GM18507 (cell line): ENCODE results near the gene GPR151.
"Not testable (repeated sequence)": the region's sequence is repeated elsewhere in the genome, so short reads cannot be mapped to it uniquely, and the experiment has no call there.

ENCODE experiments used
- DNase-seq: peaks from one replicate; pipeline ENCODE4 v3.0.0; 2011; ENCODE audit warnings: low read depth; ENCODE audit not compliant: insufficient read length; ENCODE audit errors: extremely low spot score
- FAIRE-seq: peaks from 2 replicates; lab custom pipeline; 2011; peaks lifted over from hg19 to GRCh38; lab: Jason Lieb, UNC

Gene GPR151

DNA sequence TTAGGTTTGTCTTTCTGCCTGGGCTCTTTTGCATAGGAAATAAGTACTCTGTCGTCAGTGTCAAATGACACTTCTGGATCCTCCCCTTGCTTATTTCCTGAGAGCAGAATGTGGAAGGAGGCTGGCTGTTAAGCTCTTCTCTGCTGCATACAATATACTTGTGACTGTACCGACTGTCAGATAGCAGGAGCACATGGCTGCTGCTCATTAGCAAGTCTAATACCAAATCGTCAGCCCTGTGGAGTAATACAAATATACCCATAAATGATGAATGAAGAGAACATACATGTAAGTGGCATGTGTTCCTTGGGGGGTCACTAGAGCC, at the start of gene GPR151:
GPR151 (minus strand) TSS at position 40 of the 325 bp plus-strand sequence. CDS start 77 bp downstream, outside the sequence.
- DNase-seq (no peak), FAIRE-seq (no peak)

- FAIRE-seq (no peak), DNase-seq (no peak)
These were observed 48.2 kb upstream of the GPR151 start for GRCh38 chr5:146564007-146564762.

GRCh38 chr5:146562461-146562860, 46.5 kb upstream of the GPR151 start:
- no peak for DNase-seq

GRCh38 chr5:146561711-146562110, 45.7 kb upstream of the GPR151 start:
- no peak for FAIRE-seq
- DNase-seq = no peak

More at GRCh38 chr5:146562461-146562860, 46.5 kb upstream of the GPR151 start:
- no peak for FAIRE-seq

- FAIRE-seq (no peak), DNase-seq (no peak)
These were observed 44.3 kb upstream of the GPR151 start for GRCh38 chr5:146560205-146560812.

- not testable (repeated sequence) for FAIRE-seq, DNase-seq
These were observed 40.9 kb upstream of the GPR151 start for GRCh38 chr5:146556884-146557283.

DNA sequence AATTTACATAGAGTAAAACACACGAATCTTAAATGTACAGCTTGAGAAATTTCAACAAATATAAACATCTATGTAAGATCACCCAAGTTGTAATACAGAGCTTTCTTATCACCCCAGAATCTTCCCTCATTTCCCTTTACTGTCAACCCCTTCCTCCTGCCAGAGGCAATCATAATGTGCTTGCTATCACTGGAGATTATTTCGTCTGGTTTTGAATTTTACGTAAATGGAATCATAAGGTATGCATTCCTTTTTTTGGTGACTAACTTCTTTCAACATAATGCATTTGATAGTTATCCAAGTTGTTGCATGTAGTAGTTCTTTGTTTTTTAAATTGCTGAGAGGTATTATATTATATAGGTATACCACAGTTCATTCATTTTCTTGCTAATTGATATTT, 37.5 kb upstream of the GPR151 start:
- no peak for FAIRE-seq
- DNase-seq = no peak

GRCh38 chr5:146549615-146550014, 33.6 kb upstream of the GPR151 start:
- no peak for FAIRE-seq
- no peak for DNase-seq

DNA sequence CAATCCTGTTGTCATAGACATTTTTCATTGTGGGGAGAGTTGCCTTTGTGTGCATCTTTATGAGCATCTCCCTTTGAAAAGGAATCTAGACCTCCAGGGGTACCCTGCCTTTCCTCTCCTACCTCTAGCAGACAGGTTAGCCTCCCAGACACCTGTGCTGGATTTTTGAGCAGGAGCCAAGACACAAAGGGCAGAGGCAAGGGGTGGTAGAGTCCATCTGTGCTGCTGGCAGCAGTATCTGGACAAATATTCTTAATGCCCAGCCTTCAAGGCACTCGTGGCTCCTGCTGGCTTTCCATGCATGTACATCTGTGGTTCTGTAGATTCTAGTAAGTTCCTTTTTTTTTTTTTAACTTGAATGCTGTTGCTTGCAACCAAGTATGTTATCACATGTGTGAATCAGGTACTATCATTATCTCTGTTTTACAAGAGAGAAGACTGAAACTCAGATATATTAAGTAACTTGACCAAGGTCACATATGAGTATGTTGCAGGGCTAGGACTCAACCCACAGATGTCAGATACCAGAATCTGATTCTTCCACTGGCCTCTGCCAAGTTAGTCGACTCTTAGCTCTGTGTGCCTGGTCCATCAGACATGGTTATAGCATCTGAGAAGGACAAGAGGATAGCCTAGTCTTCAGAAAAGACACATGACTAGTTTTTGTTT, 32.9 kb upstream of the GPR151 start:
- no peak for FAIRE-seq
- no peak for DNase-seq

GRCh38 chr5:146544232-146544631, 28.2 kb upstream of the GPR151 start:
- DNase-seq = no peak

GRCh38 chr5:146541958-146542849, 26.2 kb upstream of the GPR151 start:
- FAIRE-seq (peak; percentile 74), DNase-seq (peak; percentile 33)

More at GRCh38 chr5:146544232-146544631, 28.2 kb upstream of the GPR151 start:
- no peak for FAIRE-seq

GRCh38 chr5:146540414-146540813, 24.4 kb upstream of the GPR151 start:
- DNase-seq (no peak), FAIRE-seq (no peak)

GRCh38 chr5:146539973-146540372, 24.0 kb upstream of the GPR151 start:
- FAIRE-seq = no peak
- no peak for DNase-seq

GRCh38 chr5:146538432-146538831, 22.4 kb upstream of the GPR151 start:
- DNase-seq (no peak), FAIRE-seq (no peak)

GRCh38 chr5:146533882-146534281, 17.9 kb upstream of the GPR151 start:
- FAIRE-seq = no peak
- no peak for DNase-seq

DNA sequence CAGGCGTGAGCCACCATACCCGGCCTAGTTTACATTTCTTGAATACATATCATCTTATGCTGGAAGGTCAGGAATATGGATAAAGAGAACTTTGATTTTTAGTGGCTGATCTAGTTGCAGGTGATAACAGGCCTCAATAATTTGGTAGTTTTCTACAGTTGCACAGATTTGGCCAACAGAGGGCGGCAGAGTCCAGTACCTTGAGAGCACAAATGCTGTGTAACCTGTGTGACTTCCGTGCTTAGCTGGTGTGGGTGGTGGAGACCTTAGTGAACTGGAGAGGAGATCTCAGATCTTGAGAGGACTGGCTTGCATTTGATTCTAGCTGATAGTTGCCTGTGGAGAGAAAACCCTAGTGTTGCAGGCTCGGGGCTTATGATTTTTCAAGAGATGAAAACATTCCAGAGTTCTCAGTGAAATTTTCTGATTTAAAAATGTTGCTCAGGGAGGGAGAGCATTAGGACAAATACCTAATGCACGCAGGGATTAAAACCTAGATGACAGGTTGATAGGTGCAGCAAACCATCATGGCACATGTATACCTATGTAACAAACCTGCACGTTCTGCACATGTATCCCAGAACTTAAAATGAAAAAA, 17.4 kb upstream of the GPR151 start:
- DNase-seq = peak; percentile 46
- FAIRE-seq = peak; percentile 92

DNA sequence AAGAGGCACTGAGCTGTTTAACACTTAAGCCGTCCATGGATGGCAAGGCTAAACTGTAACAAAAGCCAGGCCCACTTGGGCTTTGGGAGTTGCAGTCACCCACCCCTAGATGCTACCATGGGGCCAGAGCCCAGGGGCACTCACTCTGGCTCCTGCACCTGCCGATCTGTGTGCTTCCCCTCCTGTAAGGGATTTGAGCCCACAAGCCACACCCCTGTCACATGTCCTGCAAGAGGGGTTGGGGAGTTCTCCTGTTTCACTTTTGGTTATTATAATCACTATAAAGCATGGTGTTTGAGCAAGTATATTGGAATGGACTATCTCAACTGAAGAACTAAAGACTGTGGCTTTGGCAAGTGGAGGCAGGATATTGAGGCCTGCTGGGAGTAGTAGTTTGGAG, 14.0 kb upstream of the GPR151 start:
- FAIRE-seq (no peak), DNase-seq (no peak)

DNA sequence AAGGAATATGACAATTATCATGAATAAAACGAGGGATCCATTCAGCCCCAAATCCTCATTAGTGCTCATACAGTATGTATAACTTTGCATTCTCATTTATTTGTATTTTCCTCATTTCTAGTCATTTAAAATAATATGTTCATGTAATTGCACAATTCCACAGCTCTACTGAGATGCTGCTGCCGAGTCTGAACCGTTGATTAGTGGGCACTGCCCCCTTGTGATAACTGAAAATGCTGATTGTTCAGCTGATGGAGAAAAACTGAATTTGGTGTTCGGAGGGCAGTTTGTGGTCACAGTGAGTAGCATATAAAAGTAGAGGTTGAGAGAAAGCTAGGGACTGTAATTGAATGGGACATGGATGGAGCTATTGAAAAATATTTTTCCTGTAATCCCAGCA, 12.2 kb upstream of the GPR151 start:
- DNase-seq = no peak
- no peak for FAIRE-seq

- DNase-seq (no peak), FAIRE-seq (no peak)
These were observed 11.8 kb upstream of the GPR151 start for GRCh38 chr5:146527785-146528184.
